DMS53 treated with DMSO at 0.1 percent for 48 hours (cell line): Measurements from ENCODE around the gene CIITA.
"Not testable (repeated sequence)": the region's sequence is repeated elsewhere in the genome, so short reads cannot be mapped to it uniquely, and the experiment has no call there.

Experiments
- DNase-seq: peaks from one replicate; lab custom pipeline; 2025; ENCODE audit not compliant: unreplicated experiment; lab: John Stamatoyannopoulos, UW

The CIITA gene, protein sequence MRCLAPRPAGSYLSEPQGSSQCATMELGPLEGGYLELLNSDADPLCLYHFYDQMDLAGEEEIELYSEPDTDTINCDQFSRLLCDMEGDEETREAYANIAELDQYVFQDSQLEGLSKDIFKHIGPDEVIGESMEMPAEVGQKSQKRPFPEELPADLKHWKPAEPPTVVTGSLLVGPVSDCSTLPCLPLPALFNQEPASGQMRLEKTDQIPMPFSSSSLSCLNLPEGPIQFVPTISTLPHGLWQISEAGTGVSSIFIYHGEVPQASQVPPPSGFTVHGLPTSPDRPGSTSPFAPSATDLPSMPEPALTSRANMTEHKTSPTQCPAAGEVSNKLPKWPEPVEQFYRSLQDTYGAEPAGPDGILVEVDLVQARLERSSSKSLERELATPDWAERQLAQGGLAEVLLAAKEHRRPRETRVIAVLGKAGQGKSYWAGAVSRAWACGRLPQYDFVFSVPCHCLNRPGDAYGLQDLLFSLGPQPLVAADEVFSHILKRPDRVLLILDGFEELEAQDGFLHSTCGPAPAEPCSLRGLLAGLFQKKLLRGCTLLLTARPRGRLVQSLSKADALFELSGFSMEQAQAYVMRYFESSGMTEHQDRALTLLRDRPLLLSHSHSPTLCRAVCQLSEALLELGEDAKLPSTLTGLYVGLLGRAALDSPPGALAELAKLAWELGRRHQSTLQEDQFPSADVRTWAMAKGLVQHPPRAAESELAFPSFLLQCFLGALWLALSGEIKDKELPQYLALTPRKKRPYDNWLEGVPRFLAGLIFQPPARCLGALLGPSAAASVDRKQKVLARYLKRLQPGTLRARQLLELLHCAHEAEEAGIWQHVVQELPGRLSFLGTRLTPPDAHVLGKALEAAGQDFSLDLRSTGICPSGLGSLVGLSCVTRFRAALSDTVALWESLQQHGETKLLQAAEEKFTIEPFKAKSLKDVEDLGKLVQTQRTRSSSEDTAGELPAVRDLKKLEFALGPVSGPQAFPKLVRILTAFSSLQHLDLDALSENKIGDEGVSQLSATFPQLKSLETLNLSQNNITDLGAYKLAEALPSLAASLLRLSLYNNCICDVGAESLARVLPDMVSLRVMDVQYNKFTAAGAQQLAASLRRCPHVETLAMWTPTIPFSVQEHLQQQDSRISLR

DNA sequence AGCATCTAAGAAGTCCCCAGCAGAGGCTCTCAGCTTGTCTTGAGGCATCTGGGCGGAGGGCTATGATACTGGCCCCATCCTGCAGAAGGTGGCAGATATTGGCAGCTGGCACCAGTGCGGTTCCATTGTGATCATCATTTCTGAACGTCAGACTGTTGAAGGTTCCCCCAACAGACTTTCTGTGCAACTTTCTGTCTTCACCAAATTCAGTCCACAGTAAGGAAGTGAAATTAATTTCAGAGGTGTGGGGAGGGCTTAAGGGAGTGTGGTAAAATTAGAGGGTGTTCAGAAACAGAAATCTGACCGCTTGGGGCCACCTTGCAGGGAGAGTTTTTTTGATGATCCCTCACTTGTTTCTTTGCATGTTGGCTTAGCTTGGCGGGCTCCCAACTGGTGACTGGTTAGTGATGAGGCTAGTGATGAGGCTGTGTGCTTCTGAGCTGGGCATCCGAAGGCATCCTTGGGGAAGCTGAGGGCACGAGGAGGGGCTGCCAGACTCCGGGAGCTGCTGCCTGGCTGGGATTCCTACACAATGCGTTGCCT lies at the start of gene CIITA:
Gene CIITA (plus strand): TSS at position 404 of the 543 bp plus-strand sequence. CDS start 129 bp downstream, at position 533.
- no peak for DNase-seq

DNA sequence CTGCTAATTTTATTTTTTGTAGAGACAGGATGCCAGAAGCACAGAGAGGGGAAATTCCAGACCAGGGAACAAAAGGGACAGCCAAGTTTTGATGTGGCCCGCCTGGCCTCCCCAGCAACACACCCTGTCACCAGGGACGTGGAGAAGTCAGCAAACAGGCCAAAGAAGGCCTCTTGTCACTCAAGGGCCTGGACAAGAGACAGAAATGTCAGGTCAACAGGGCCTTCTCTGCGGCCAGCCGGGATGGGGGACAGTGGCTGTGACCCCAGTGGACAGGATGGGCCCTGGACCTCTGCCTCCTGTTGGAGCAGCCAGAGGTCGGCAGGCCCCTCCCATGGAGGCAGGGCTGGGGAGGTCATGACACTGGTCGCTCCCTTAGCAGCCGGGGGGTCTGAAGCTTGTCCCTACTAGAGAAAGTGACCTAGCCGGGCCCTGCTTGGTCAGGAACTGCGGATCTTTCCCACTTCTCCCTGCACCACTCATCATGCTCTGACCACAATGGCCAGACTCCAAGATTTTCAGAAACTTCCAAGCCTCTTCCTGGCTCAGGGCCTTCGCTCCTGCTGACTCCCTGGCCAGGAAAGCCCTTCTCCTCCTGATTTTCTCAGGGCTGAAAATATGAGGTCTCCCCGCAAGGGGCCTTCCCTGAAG lies 49.2 kb upstream of the CIITA start:
- no peak for DNase-seq

- no peak for DNase-seq
Measured at GRCh38 chr16:10828851-10829366, 48.1 kb upstream of the CIITA start.

DNA sequence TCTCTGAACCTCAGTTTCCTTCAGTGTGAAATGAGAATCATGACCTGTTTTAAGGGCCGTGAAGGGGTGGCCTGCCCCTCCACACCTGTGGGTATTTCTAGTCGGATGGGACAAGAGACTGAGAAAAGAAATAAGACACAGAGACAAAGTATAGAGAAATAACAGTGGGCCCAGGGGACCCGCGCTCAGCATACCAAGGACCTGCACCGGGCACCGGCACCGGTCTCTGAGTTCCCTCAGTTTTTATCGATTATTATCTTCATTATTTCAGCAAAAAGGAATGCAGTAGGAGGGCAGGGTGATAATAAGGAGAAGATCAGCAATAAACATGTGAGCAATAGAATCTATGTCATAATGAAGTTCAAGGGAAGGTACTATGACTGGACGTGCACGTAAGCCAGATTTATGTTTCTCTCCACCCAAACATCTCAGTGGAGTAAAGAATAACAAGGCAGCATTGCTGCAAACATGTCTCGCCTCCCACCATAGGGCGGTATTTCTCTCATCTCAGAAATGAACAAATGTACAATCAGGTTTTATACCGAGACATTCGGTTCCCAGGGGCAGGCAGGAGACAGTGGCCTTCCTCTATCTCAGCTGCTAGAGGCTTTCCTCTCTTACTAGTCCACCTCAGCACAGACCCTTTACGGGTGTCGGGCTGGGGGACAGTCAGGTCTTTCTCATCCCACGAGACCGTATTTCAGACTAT lies 47.5 kb upstream of the CIITA start:
- not testable (repeated sequence) for DNase-seq

GRCh38 chr16:10830240-10830639 lies 46.8 kb upstream of the CIITA start:
- not testable (repeated sequence) for DNase-seq

DNA sequence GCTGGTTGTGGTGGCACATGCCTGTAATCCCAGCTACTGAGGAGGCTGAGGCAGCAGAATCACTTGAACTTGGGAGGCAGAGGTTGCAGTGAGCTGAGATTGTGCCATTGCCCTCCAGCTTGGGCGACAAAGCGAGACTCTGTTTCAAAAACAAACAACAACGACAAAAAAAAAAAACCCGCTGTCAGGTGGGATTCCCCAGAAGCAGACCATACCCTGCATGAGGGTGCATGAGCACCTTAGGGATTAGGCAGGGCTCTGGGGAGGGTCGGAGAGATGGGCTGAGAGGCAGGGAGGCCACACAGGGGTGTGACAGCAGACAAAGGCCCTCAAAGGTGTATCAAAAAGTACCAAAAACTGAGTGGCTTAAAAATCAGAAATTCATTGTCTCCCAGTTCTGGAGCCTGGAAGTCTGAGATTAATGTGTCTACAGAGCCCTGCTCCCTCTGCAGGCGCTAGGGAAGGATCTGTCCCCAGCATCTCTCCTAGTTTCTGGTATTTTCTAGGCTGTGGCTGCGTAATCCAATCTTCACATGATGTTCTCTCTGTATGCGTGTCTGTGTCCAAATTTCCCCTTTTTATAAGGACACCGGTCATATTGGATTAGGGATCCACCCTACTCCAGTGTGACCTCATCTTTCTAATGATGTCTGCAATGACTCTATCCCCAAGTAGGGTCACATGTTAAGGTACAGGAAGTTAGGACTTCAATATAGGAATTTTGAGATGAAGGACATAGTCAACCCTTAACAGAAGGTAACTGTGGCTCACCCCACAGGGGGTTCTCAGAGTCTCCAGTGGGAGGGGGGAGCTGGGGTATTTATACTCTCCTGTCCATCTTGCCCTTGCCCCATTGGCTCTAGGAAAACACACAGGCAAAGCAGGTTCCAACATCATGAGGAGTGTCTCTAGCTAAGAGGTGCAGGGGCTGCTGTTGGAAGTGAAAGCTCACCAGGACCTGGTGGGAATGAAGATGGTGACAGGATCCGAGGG lies 44.8 kb upstream of the CIITA start:
- no peak for DNase-seq

DNA sequence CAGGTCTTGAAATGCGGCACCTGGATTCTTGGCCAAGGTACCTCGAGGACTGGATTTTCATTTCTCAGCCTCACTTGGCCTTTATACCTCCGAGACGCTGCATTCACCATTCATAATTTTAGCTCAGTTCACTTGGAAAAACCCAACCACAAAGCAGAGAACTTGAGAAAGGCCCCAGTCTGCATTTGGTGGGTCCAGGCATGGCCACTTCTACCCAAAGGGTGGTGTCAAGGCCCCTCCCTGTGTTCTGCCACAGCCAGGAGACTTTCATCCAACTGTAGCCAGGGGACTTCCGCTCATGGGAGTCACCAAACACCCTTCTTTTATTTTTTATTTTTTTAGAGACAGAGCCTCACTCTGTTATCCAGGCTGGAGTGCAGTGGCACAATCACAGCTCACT lies 43.7 kb upstream of the CIITA start:
- no peak for DNase-seq

- DNase-seq = no peak
Measured at GRCh38 chr16:10834130-10834529, 42.9 kb upstream of the CIITA start.

DNA sequence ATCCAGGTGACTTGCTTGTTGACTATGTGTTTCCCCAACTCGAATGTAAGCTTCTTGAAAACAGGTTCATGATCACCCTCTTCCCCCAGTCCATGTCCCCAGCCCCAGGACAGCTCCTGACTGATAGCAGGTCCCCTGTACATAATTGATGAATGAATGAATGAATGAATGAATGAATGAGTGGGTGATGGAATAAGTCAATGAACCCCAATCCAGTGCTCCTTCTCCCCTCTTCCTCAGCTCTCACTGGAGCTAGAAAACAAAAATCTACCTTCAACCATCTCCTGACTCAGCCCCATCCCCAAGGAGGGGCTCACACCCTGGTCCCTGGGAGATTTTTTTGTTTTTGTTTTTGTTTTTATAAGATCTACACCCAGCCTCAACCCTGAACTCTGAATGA lies 42.2 kb upstream of the CIITA start:
- DNase-seq = no peak

DNA sequence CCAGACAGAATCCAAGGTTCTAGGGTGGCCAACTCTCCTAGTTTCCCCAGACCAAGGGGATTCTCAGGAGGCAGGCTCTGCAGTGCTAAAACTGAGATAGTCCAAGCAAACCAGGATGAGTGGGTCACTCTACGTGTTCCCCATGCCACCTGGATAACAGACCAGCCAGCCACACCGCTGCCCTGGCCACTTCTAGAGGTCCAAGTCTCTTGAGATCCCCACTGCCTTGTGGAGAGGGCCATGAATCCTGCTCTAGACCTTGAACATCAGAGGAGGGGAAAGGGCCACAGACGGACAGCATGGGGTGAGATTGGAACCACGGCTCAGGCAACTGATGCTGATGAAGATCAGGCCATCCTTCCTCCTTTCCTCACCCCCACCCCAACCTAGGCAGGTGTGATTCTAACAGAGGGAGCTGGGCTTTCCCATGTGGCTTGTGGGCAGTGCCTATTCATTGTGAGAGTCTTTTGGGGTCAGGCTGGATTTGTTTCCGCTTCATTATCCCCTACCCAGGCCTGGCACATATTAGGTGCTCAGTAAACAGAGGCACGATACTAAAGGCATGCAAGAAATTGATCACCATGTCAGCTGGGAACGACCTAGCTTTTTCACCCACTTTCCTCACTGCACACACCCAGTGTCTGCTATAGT lies 41.6 kb upstream of the CIITA start:
- DNase-seq = no peak

- no peak for DNase-seq
Measured at GRCh38 chr16:10836174-10836853, 40.7 kb upstream of the CIITA start.

DNA sequence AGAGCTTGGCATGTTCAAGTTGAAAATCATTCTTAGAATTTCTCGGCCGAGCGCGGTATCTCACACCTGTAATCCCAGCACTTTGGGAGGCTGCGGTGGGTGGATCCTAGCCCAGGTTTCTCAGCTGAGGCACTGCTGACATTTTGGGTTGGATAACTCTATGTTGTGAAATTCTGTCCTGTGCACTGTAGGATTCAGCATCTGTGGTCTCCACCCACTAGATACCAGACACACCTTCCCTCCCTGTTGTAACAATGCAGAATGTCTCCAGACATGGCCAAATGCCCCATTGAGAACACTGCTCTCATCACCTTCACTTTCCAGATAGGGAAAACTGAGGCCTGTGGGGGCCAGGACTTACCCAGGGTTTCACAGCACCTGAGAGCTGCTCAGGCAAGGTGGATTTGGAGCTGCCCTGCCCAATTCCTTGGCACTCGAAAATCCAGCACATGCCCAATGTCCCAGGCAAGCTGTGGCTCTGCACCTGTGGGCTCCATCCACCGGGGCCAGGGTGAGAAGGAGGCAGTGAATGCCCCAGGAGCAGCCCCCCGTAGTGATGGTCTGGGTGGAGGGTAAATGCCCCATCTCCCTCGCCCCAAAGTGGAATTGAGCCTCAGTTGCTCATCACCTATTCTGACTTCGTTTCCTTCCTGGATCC lies 38.3 kb upstream of the CIITA start:
- no peak for DNase-seq

GRCh38 chr16:10839279-10839666 lies 37.7 kb upstream of the CIITA start:
- no peak for DNase-seq

DNA sequence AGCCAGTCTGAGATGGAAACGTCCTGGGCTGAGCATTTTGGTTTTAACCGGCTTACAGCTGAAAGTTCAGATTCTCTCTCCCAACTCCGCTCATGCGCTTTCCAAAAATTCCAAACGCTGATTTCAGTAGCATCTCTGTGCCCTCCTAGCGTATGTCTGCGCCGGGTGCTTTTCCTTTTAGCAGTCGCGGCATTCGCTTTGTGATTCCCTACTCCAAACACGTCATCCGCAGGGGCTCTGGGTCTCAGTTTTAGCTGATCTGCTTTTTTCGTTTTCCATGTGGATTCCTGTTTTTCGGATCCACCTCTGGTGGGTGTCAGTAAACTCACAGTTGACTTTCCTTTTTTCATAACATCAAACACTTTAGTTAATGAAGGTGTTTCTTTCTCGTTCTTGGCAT lies 36.3 kb upstream of the CIITA start:
- DNase-seq = no peak

GRCh38 chr16:10846213-10846998 lies 30.6 kb upstream of the CIITA start:
- DNase-seq = no peak

GRCh38 chr16:10847176-10847575 lies 29.8 kb upstream of the CIITA start:
- DNase-seq = no peak
